OCI-LY3 (cell line): ENCODE results near the gene SLC66A2.

ENCODE experiments used
- EZH2phosphoT487 ChIP-seq: fragments of 200-600 bp; shearing (Covaris generic); IDR thresholded peaks from 2 replicates; pipeline ENCODE4 v1.6.1; 2018; ENCODE audit warnings: antibody characterized with exemption, mixed run types, low read depth
- TF ChIP-seq, protein P1 (sequence below): fragments of 200-600, 300-600 bp; sonication (generic); IDR thresholded peaks from 2 replicates; pipeline ENCODE4 v1.5.1; 2014; ENCODE audit warnings: antibody characterized with exemption, low read length, low read depth

DNA sequence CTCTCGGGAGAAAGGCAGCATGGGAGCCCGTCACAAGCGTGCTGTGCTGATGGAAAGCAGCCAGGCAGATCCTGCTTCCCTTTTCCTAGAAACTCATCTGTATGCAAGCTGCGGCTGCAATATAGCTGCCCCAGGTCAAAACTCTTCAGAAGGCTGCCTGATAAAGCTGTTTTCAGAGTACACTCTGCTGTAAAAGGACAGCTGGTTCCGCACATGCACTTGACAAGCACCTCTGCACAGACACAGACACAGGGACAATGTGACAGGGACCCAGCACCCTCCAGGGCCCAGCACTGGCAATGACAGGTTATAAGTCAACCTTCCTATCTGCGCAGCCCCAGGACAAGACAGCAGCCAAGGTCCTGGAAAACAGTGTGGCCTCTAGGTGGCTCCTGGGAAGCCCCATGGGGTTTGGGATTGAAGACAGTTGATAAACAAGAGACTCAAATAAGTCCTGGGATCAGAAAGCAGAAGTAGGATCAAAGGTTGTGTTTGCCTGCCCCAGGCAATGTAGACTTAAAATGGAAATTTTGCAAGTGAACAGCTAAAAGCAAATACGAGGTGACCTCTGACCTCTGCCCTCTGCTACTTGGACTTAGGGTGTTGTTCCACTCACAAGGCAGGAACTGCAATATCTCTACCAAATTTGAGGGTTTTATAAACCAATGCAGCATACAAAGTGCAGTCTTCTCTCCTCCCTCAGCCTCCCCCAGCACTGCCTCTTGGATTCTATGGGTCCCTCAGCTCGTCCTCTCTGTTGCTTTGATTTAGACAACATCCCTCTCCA is 16.9 kb downstream of the SLC66A2 start:
- TF ChIP-seq, protein P1, sequence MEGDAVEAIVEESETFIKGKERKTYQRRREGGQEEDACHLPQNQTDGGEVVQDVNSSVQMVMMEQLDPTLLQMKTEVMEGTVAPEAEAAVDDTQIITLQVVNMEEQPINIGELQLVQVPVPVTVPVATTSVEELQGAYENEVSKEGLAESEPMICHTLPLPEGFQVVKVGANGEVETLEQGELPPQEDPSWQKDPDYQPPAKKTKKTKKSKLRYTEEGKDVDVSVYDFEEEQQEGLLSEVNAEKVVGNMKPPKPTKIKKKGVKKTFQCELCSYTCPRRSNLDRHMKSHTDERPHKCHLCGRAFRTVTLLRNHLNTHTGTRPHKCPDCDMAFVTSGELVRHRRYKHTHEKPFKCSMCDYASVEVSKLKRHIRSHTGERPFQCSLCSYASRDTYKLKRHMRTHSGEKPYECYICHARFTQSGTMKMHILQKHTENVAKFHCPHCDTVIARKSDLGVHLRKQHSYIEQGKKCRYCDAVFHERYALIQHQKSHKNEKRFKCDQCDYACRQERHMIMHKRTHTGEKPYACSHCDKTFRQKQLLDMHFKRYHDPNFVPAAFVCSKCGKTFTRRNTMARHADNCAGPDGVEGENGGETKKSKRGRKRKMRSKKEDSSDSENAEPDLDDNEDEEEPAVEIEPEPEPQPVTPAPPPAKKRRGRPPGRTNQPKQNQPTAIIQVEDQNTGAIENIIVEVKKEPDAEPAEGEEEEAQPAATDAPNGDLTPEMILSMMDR = no peak; the same call in 1 of the 2 replicates
- TF ChIP-seq EZH2phosphoT487 = no peak
